B cell (primary cell): ENCODE data around the gene PI3.

Experiments
- CTCF ChIP-seq: fragments of 200-600 bp; IDR thresholded peaks from one replicate; pipeline ENCODE4 v1.8.0; 2022; ENCODE audit warnings: antibody characterized with exemption, mild to moderate bottlenecking
- EZH2 ChIP-seq: IDR thresholded peaks from 2 replicates; pipeline ENCODE4 v1.6.1; 2012; ENCODE audit warnings: borderline replicate concordance, low read depth, mild to moderate bottlenecking, moderate library complexity, low read length; ENCODE audit not compliant: insufficient read depth, poor library complexity, severe bottlenecking

- no peak for TF ChIP-seq CTCF
- no peak for TF ChIP-seq EZH2
Measured at GRCh38 chr20:45156713-45157112, 18.0 kb upstream of the PI3 start.
